Activated T-cell treated with anti-CD3 and anti-CD28 coated beads, Interleukin-2, amount 50 U/mL, for 48 hours (primary cell): ENCODE results near the gene ATP2C2.

ENCODE experiments used
- DNase-seq, 2 experiments: peaks; one replicate each; pipeline ENCODE4 v3.0.0-alpha.2; 2020

Gene ATP2C2

GRCh38 chr16:84454611-84455010 lies 86.3 kb downstream of the ATP2C2 start:
- DNase-seq = no peak

GRCh38 chr16:84455031-84455430 lies 86.7 kb downstream of the ATP2C2 start:
- no peak for DNase-seq

DNA sequence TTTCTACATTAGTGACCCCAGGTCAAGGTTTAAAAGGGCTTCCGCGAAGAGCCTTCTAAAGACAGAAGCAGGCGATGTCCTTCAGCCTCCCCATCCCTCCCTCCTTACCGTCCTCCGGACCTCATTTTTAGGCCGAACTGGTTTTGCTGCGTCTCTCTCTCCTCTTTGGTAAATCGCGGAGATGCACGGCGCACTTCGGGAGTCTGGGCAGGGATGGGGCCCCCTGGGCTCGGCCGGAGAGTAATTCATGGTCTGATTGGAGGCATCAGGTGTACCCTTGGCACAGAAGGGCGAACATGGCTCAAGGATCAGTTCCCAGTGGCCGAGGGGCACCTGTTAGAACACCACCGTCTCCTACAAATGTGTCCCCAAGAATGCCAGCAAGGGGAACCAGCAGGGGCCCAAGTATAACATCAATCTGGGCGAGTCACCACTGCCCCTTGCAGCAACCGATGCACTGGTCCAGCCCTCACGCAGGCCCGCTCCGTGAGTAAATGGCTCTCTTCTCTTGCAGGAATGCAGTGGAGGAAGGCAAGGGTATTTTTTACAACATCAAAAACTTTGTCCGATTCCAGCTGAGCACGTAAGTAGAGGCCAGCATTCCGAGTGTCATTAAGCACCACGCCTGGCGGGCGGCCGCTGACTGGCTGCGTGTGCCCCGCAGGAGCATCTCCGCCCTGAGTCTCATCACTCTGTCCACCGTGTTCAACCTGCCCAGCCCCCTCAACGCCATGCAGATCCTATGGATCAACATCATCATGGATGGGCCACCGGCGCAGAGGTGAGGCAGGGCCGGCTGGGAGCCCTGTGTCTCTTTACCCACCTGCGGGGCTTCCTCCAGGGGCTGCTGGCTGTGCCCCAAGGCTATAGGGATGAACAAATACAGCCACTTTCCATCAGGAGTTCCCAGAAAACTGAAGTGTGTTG lies 90.5 kb downstream of the ATP2C2 start:
- DNase-seq = no peak

DNA sequence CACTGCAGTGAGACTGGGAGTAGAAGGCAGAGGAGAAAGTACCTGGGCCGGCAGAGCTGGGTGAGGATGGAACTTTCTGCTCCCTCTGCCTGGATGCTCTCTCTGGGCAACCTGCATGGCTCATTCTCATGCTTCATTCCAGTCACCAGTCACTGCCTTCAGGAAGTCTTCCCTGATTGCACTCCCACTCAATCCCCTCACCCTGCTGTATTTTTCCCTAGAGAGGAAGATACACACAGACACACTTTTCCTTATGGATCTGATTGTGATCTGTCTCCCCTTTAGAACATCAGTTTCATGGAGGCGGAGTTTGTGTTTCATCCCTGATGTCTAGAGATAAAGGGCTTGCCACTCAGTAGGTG lies 91.2 kb downstream of the ATP2C2 start:
- no peak for DNase-seq

- no peak for DNase-seq
Measured at GRCh38 chr16:84459941-84460405, 91.6 kb downstream of the ATP2C2 start.

GRCh38 chr16:84460406-84461028 lies 92.2 kb downstream of the ATP2C2 start:
- no peak for DNase-seq

GRCh38 chr16:84461029-84461412 lies 92.7 kb downstream of the ATP2C2 start:
- DNase-seq = no peak

GRCh38 chr16:84461413-84462295 lies 93.3 kb downstream of the ATP2C2 start:
- no peak for DNase-seq

DNA sequence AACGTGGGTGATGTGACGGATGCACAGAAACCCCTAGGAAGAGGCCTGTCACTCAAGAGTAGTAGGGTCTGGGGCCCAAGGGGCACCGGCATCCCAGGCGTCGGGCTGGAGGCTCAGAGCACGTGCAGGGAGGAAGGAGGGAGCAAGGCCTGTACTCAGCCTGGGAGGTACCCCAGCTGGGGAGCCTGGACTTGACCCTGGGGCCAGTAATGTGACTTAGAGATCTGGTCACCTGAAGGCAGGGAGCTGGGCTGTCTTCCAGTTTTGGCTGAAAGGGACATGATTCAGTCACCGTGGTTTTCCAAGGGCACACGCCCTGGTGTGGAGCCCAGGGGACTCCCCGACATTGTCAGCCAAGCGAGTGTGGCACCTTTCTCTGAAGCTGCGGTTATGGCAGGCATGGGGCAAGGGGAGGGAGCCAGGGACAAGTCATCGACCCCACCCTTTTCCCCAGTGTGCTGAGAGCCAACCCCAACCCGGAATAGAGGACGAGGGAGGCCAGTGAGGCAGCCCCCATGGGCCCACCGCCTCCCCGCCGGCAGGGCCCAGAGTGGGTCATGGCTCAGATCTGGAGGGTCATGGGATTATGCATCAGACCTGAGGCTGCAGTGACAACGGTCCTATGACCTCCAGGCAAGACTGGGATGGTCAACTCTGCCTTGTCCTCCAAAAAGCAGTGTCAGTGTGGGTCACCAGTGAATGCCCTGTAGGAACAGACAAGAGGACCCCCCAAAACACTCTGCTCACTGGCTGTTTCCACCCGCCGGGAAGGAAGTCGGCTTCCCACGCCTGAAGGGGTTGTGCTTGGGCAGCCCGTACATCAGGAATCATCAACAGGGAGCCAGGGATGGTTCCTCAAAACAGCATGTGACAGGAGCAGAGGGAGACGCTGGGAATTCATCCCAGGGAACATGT lies 94.2 kb downstream of the ATP2C2 start:
- DNase-seq = no peak

DNA sequence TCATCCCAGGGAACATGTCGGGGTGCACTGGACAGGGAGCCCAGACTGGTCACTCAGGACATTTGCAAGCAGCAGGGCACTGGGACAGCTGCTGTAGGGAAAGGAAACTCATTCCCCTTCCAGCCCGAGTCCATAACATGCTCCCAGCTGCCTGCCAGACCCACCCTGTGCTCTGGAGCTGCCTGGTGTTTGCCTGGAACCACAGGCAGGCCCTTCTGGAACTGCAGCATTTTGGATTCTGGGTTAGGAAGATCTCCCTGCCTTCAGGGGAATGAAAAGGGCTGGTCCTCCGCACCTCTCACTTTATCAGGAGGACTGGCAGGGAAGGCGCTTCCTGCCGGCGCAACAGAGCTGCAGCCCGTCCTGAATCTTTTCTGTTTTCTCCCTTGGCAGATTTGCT lies 94.9 kb downstream of the ATP2C2 start:
- DNase-seq = no peak

- peak in 1 of 2 experiments; percentile 1 for DNase-seq
Measured at GRCh38 chr16:84464116-84464515, 95.8 kb downstream of the ATP2C2 start.

- no peak for DNase-seq
Measured at GRCh38 chr16:84465154-84465553, 96.8 kb downstream of the ATP2C2 start.

DNA sequence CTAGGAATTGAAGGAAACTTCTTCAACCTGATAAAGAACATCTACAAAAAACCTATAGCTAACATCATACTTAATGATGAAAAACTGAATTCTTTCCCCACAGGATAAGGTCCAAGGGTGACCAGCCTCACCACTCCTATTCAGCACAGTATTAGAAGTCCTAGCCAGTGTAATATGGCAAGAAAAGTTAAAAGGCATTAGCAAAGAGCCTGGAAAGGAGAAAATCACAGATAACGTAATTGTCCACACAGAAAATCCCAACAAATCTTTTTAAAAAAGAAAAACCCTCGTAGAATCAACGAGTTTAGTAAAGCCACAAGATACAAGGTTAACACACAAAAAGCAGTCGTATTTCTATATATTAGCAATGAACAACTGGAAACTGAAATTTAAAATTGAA lies 98.4 kb downstream of the ATP2C2 start:
- DNase-seq = no peak

- DNase-seq = peak; percentile 14 to 20
Measured at GRCh38 chr16:84467256-84467655, 98.9 kb downstream of the ATP2C2 start.

DNA sequence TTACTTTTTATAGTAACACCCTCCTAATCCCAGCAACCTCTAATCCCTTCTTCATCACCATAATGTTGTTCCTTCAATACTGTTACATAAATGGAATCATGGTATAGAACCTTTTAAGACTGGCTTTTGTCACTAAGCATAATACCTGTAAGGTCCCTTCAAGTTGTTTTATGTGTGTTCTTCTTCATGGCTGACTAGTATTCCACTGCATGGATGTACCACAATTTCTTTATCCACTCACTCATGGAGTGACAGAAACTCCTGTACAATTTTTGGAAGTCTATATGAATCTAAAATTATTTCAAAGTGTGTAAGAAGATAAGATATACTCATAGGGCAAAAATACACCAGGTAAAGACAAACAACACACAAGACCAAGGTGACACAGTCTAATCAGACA lies 99.4 kb downstream of the ATP2C2 start:
- no peak for DNase-seq

DNA sequence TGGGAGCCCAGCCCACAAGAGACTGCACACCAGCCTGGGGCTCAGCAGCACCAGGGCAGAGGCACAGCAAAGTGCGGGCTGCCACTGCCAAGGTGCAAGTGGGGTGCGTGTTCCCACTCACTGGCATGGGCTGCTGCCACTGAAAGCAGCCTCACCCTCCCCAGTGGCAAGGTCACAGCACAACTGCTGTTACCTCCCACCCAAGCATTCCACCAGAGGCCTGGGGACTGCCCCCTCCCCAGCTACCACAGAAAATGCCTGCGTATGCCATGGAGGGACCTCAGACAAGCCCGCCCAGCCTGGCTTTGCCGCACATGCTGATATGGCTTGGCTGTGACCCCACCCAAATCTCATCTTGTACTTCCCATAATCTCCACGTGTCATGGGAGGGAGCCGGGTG lies 103.0 kb downstream of the ATP2C2 start:
- peak in 1 of 2 experiments; percentile 3 for DNase-seq

DNA sequence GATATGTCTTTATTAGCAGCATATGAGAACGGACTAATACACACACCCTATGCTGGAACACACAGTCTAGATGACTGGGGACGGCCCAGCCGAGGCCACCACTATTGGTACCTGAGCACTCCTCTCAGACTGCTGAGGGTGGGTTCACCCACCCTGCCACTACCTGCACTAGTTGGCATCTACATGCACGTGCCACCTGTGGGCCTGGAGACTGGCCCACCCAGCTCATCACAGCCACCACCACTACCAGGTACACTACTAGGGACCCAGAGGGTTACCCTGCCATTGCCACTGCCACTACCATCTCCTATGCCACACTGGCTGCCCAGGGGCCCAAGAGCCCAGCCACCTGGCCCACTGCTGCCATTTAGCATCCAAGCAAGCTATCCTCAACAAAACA lies 103.6 kb downstream of the ATP2C2 start:
- DNase-seq = peak in 1 of 2 experiments; percentile 12

DNA sequence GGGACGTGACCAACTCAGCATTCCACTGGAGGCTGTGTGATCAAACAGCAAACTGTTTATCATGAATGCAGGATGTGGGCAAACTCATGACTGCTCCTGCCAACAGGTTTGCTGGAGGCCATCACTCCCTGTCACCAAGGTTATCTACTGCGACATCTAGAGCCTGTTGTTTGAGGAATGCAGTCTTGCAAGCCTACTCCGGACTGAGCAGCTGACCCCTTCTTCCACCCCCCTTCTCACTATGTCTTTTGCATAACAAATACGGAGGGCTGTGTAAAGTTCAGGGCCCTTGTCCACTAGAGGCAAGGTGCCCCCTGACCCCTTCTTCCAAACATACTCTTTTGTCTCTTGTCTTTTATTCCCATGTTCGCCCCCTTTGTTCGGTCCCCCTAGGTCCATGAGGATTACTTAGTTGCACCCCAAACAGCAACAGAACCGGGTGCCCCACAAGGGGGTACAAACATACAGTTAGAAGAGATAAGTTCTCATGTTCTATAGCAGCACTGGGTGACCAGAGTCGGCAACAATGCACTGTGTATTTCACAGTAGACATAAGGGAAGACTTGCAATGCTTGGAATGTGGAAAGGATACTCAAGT lies 107.4 kb downstream of the ATP2C2 start:
- DNase-seq = peak; percentile 8 to 12

DNA sequence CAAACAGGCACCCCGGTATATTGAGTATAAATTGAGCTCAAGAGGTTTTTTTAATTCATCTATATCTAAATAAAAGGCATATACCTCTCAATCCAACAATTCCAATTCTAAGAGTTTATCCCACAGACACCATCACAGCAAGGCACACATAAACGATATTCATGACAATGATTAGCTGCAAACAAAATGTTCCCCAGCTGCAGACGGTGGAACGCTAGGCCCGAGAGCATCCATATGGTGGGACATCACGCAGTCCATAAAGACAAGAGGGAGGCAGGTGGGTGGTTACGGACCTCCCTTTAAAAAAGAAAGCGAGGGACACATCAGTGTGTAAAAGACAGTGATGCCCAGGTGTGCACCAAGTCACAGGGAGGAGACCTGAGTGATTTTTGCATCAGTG lies 108.1 kb downstream of the ATP2C2 start:
- peak; percentile 0 to 1 for DNase-seq

DNA sequence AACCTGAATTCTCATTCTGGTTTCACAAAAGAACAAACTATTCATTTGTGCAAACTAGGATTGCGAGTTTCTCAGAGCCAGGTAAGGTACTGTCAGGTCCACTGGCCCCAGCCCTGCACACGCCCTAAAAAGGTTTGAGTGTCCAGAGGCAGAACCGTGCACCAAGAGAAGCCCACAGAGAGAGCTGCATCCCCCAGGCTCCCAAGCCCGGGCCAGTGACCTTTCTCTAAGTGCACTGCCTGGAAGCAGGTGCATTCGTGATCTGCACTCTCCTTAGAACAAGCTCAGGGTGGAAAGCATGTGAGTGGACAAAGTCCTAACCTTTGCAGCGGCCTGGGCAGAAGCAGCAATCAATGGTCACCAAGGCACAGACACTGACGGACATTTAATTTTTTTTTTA lies 109.3 kb downstream of the ATP2C2 start:
- no peak for DNase-seq

- DNase-seq = peak; percentile 20 to 26
Measured at GRCh38 chr16:84478172-84478947, 110.0 kb downstream of the ATP2C2 start.
